ENCODE results near the gene FBXO33.

DNA sequence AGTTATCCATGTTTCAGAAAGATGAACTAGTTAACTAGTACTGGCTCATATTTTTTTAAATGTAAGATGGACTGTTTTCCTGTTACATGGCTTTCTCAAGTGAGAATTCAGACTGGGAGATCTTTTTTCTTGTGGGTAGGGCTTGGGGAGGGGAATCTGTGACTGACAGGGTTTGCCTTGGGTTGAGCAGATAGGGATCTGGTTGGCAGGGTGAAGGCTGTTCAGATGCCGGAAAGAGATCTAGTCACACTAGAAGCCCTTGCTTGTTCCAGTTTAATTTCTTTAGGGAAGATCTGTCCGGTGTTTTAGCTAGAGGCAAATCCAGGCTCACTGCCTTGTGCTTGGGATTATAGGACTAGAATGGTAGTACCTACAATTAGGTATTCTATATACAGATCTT lies 63.2 kb downstream of the FBXO33 start:
- TF ChIP-seq, protein P1, sequence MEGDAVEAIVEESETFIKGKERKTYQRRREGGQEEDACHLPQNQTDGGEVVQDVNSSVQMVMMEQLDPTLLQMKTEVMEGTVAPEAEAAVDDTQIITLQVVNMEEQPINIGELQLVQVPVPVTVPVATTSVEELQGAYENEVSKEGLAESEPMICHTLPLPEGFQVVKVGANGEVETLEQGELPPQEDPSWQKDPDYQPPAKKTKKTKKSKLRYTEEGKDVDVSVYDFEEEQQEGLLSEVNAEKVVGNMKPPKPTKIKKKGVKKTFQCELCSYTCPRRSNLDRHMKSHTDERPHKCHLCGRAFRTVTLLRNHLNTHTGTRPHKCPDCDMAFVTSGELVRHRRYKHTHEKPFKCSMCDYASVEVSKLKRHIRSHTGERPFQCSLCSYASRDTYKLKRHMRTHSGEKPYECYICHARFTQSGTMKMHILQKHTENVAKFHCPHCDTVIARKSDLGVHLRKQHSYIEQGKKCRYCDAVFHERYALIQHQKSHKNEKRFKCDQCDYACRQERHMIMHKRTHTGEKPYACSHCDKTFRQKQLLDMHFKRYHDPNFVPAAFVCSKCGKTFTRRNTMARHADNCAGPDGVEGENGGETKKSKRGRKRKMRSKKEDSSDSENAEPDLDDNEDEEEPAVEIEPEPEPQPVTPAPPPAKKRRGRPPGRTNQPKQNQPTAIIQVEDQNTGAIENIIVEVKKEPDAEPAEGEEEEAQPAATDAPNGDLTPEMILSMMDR (IDR thresholded peaks at IDR 0.05; ENCODE audit: insufficient read depth, low read depth, low read length): no peak
- TF ChIP-seq EZH2 (IDR thresholded peaks at IDR 0.05; ENCODE audit: insufficient read depth, low read length): no peak

All from astrocyte (in vitro differentiated cells and primary cell).